ENCODE results near the gene A1CF.

A1CF gene

GRCh38 chr10:50861370-50861769 lies 24.1 kb downstream of the A1CF start:
- DNase-seq (ENCODE audit: low read depth in 2 of 2): no peak

- no peak for DNase-seq (ENCODE audit: low read depth in 2 of 2)
Observed at GRCh38 chr10:50857579-50857978, 27.8 kb downstream of the A1CF start.

- DNase-seq (ENCODE audit: low read depth in 2 of 2): no peak
Observed at GRCh38 chr10:50855461-50855860, 30.0 kb downstream of the A1CF start.

GRCh38 chr10:50855015-50855414 lies 30.4 kb downstream of the A1CF start:
- DNase-seq (ENCODE audit: low read depth in 2 of 2): no peak

- no peak for DNase-seq (ENCODE audit: low read depth in 2 of 2)
Observed at GRCh38 chr10:50853557-50853956, 31.9 kb downstream of the A1CF start.

GRCh38 chr10:50851884-50852671 lies 33.3 kb downstream of the A1CF start:
- DNase-seq (ENCODE audit: low read depth in 2 of 2): no peak

GRCh38 chr10:50850578-50851230 lies 34.7 kb downstream of the A1CF start:
- no peak for DNase-seq (ENCODE audit: low read depth in 2 of 2)

GRCh38 chr10:50846753-50847152 lies 38.7 kb downstream of the A1CF start:
- no peak for DNase-seq (ENCODE audit: low read depth in 2 of 2)

GRCh38 chr10:50837095-50837494 lies 48.3 kb downstream of the A1CF start:
- no peak for DNase-seq (ENCODE audit: low read depth in 2 of 2)

- DNase-seq (ENCODE audit: low read depth in 2 of 2): no peak
Observed at GRCh38 chr10:50832171-50832751, 53.2 kb downstream of the A1CF start.

GRCh38 chr10:50830066-50830465 lies 55.4 kb downstream of the A1CF start:
- no peak for DNase-seq (ENCODE audit: low read depth in 2 of 2)

- no peak for DNase-seq (ENCODE audit: low read depth in 2 of 2)
Observed at GRCh38 chr10:50824782-50825181, 60.6 kb downstream of the A1CF start.

GRCh38 chr10:50823789-50824188 lies 61.6 kb downstream of the A1CF start:
- DNase-seq (ENCODE audit: low read depth in 2 of 2): no peak

- DNase-seq (ENCODE audit: low read depth in 2 of 2): no peak
Observed at GRCh38 chr10:50809596-50809995, 75.8 kb downstream of the A1CF start.

- DNase-seq (ENCODE audit: low read depth in 2 of 2): no peak
Observed at GRCh38 chr10:50807851-50808776, 77.3 kb downstream of the A1CF start.

- no peak for DNase-seq (ENCODE audit: low read depth in 2 of 2)
Observed at GRCh38 chr10:50805981-50806622, 79.3 kb downstream of the A1CF start.

GRCh38 chr10:50799595-50799994 lies 85.8 kb downstream of the A1CF start:
- DNase-seq (ENCODE audit: low read depth in 2 of 2): no peak

GRCh38 chr10:50798297-50798696 lies 87.1 kb downstream of the A1CF start:
- no peak for DNase-seq (ENCODE audit: low read depth in 2 of 2)

GRCh38 chr10:50796693-50797092 lies 88.7 kb downstream of the A1CF start:
- DNase-seq (ENCODE audit: low read depth in 2 of 2): no peak

- no peak for DNase-seq (ENCODE audit: low read depth in 2 of 2)
Observed at GRCh38 chr10:50794490-50794889, 90.9 kb downstream of the A1CF start.
